Nephron (organoid): Measurements from ENCODE around the gene RHOA.
"Not testable (repeated sequence)": the region's sequence is repeated elsewhere in the genome, so short reads cannot be mapped to it uniquely, and the experiment has no call there.

Experiments used
- H3K27ac Mint-ChIP-seq, 3 experiments: 2 replicates each; pipeline ENCODE4 v1.8.0; 2020; ENCODE audit warnings: mixed read lengths in 3 of 3, mild to moderate bottlenecking in 2 of 3, moderate library complexity in 1 of 3
- H3K27me3 Mint-ChIP-seq: 2 replicates; pipeline ENCODE4 v1.8.0; 2021; ENCODE audit warnings: low read depth, mild to moderate bottlenecking, moderate library complexity, mixed read lengths
- H3K36me3 Mint-ChIP-seq: 2 replicates; pipeline ENCODE4 v1.8.0; 2020; ENCODE audit warnings: low read depth, mixed read lengths
- H3K4me1 Mint-ChIP-seq: 2 replicates; pipeline ENCODE4 v1.8.0; 2020; ENCODE audit warnings: mixed read lengths
- H3K4me3 Mint-ChIP-seq, 3 experiments: 2 replicates each; pipeline ENCODE4 v1.8.0; 2020; ENCODE audit warnings: mild to moderate bottlenecking in 3 of 3, mixed read lengths in 3 of 3, moderate library complexity in 2 of 3
- H3K9me3 Mint-ChIP-seq: 2 replicates; pipeline ENCODE4 v1.8.0; 2020; ENCODE audit warnings: mixed read lengths
- TF ChIP-seq, protein P1 (sequence below), 3 experiments: fragments of 200-600 bp; sonication (generic); IDR thresholded peaks; one replicate each; pipeline ENCODE4 v1.5.0; 2021; ENCODE audit warnings: antibody characterized with exemption in 3 of 3; ENCODE audit not compliant: unreplicated experiment in 3 of 3

RHOA gene

GRCh38 chr3:49333091-49333490 lies 78.7 kb downstream of the RHOA start:
- Mint-ChIP-seq H3K27me3 (no peaks in the 10 kb centered on the region), H3K4me1 (peaks cover 2% of the 10 kb centered on the region), H3K36me3 (peaks cover 58% of the 10 kb centered on the region), H3K9me3 (no peaks in the 10 kb centered on the region), H3K4me3 (no peak overlapping the region), H3K27ac (no peak overlapping the region)
- TF ChIP-seq, protein P1, sequence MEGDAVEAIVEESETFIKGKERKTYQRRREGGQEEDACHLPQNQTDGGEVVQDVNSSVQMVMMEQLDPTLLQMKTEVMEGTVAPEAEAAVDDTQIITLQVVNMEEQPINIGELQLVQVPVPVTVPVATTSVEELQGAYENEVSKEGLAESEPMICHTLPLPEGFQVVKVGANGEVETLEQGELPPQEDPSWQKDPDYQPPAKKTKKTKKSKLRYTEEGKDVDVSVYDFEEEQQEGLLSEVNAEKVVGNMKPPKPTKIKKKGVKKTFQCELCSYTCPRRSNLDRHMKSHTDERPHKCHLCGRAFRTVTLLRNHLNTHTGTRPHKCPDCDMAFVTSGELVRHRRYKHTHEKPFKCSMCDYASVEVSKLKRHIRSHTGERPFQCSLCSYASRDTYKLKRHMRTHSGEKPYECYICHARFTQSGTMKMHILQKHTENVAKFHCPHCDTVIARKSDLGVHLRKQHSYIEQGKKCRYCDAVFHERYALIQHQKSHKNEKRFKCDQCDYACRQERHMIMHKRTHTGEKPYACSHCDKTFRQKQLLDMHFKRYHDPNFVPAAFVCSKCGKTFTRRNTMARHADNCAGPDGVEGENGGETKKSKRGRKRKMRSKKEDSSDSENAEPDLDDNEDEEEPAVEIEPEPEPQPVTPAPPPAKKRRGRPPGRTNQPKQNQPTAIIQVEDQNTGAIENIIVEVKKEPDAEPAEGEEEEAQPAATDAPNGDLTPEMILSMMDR (IDR thresholded peaks at IDR 0.05; ENCODE audit: unreplicated experiment in 3 of 3): no peak

DNA sequence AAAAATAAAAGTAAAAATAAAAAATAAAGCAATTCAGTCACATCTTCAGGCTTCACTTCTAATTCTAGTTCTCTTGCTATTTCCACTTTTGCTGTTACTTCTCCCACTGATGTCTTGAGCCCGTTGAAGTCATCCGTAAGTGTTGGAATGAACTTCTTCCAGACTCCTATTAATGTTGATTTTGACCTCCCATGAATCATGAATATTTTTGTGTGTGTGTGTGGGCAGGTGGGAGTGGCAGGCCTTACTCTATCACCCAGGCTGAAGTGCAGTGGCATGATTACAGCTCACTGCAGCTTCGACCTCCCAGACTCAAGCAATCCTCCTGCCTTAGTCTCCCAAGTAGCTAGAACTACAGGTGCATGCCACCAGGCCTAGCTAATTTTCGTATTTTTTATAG lies 82.6 kb downstream of the RHOA start:
- H3K4me1 Mint-ChIP-seq: no peaks in the 10 kb centered on the region
- no peak overlapping the region for H3K4me3 Mint-ChIP-seq
- no peak overlapping the region for H3K27ac Mint-ChIP-seq
- peaks cover 58% of the 10 kb centered on the region for H3K36me3 Mint-ChIP-seq
- no peaks in the 10 kb centered on the region for H3K9me3 Mint-ChIP-seq
- TF ChIP-seq, protein P1 (IDR thresholded peaks at IDR 0.05; ENCODE audit: unreplicated experiment in 3 of 3): no peak
- no peaks in the 10 kb centered on the region for H3K27me3 Mint-ChIP-seq

DNA sequence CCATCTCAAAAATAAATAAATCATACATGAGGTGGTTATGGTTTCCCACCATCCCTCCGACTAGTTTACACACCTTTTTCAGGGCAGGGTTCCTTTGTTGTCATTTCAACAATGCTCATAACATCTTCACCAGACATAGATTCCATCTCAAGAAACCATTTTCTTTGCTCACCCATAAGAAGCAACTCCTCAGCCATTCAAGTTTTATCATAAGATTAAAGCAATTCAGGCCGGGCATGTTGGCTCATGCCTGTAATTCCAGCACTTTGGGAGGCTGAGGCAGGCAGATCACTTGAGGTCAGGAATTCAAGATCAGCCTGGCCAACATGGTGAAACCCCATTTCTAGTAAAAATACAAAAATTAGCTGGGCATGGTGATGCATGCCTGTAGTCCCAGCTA lies 83.4 kb downstream of the RHOA start:
- H3K4me3 Mint-ChIP-seq, H3K4me1 Mint-ChIP-seq, H3K27ac Mint-ChIP-seq, H3K9me3 Mint-ChIP-seq, H3K27me3 Mint-ChIP-seq: not testable (repeated sequence)
- H3K36me3 Mint-ChIP-seq: peaks cover 60% of the 10 kb centered on the region

- H3K9me3 Mint-ChIP-seq: no peaks in the 10 kb centered on the region
- H3K27me3 Mint-ChIP-seq: no peaks in the 10 kb centered on the region
- H3K4me1 Mint-ChIP-seq: no peaks in the 10 kb centered on the region
- no peak overlapping the region for H3K27ac Mint-ChIP-seq
- no peak overlapping the region for H3K4me3 Mint-ChIP-seq
- TF ChIP-seq, protein P1 (IDR thresholded peaks at IDR 0.05; ENCODE audit: unreplicated experiment in 3 of 3): peak in 2 of 3 experiments; percentile 12 to 25
- peaks cover 54% of the 10 kb centered on the region for H3K36me3 Mint-ChIP-seq
These were observed 84.3 kb downstream of the RHOA start for GRCh38 chr3:49327485-49327884.

DNA sequence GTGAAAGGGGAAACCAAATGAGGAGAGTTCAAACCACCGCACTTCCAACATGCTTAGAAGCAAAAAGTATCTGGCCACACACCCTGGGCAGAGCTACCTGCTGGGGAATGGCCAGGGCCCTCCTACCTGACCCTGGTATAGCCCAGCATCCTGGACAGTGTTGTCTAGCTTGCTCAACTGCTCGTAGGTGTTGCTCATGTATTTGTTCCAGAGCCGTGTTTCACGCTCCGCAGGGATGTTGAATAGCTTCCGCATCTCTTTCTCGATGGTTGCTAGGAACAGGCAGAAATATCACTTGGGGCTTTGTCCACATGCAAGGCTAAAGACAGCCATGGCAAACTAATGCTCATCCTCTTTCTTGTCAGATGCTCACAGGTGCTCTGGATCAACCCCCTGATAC lies 87.0 kb downstream of the RHOA start:
- peaks cover 57% of the 10 kb centered on the region for H3K36me3 Mint-ChIP-seq
- no peaks in the 10 kb centered on the region for H3K4me1 Mint-ChIP-seq
- H3K27ac Mint-ChIP-seq: no peak overlapping the region
- TF ChIP-seq, protein P1 (IDR thresholded peaks at IDR 0.05; ENCODE audit: unreplicated experiment in 3 of 3): no peak
- no peaks in the 10 kb centered on the region for H3K27me3 Mint-ChIP-seq
- no peak overlapping the region for H3K4me3 Mint-ChIP-seq
- H3K9me3 Mint-ChIP-seq: no peaks in the 10 kb centered on the region

- peaks cover 39% of the 10 kb centered on the region for H3K36me3 Mint-ChIP-seq
- H3K9me3 Mint-ChIP-seq: no peaks in the 10 kb centered on the region
- H3K4me1 Mint-ChIP-seq: no peaks in the 10 kb centered on the region
- H3K27me3 Mint-ChIP-seq: no peaks in the 10 kb centered on the region
- H3K4me3 Mint-ChIP-seq: no peak overlapping the region
- H3K27ac Mint-ChIP-seq: no peak overlapping the region
- TF ChIP-seq, protein P1 (IDR thresholded peaks at IDR 0.05; ENCODE audit: unreplicated experiment in 3 of 3): no peak
These were observed 94.9 kb downstream of the RHOA start for GRCh38 chr3:49316696-49317457.
